A673 (cell line): ENCODE data around the gene CEP19.
"Not testable (repeated sequence)": the region's sequence is repeated elsewhere in the genome, so short reads cannot be mapped to it uniquely, and the experiment has no call there.

Experiments
- EZH2 ChIP-seq: fragments of 200-600 bp; sonication (generic); IDR thresholded peaks from 2 replicates; pipeline ENCODE4 v1.6.1; 2017; ENCODE audit warnings: borderline replicate concordance, low read depth, mild to moderate bottlenecking, mixed read lengths, antibody characterized with exemption, low read length; ENCODE audit not compliant: poor library complexity, severe bottlenecking
- TF ChIP-seq, protein P1 (sequence below): fragments of 300-800, 200-600 bp; sonication (generic); conservative IDR thresholded peaks from 2 replicates; pipeline ENCODE4 v1.5.1; 2017; ENCODE audit warnings: low read depth, mild to moderate bottlenecking, antibody characterized with exemption, low read length, moderate library complexity, mixed read lengths

DNA sequence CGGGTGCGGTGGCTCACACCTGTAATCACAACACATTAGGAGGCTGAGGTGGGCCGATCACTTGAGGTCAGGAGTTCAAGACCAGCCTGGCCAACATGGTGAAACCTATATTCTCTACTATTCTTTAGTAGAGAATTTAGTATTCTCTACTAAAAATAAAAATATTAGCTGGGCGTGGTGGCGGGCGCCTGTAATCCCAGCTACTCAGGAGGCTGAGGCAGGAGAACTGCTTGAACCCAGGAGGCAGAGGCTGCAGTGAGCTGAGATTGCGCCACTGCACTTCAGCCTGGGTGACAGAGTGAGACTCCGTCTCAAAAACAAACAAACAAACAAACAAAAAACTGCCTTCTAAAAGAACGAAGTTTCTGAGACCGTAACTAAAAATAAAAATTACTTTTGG is 31.5 kb upstream of the CEP19 start:
- TF ChIP-seq, protein P1, sequence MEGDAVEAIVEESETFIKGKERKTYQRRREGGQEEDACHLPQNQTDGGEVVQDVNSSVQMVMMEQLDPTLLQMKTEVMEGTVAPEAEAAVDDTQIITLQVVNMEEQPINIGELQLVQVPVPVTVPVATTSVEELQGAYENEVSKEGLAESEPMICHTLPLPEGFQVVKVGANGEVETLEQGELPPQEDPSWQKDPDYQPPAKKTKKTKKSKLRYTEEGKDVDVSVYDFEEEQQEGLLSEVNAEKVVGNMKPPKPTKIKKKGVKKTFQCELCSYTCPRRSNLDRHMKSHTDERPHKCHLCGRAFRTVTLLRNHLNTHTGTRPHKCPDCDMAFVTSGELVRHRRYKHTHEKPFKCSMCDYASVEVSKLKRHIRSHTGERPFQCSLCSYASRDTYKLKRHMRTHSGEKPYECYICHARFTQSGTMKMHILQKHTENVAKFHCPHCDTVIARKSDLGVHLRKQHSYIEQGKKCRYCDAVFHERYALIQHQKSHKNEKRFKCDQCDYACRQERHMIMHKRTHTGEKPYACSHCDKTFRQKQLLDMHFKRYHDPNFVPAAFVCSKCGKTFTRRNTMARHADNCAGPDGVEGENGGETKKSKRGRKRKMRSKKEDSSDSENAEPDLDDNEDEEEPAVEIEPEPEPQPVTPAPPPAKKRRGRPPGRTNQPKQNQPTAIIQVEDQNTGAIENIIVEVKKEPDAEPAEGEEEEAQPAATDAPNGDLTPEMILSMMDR = not testable (repeated sequence)
- not testable (repeated sequence) for TF ChIP-seq EZH2
